Hematopoietic multipotent progenitor cell (in vitro differentiated cells): Measurements from ENCODE around the gene NDUFS6. TPM values are rescaled to one million over a fixed set of nuclear protein-coding genes. Genes with fewer than 3 reads are reported as not detected.

Source experiments
- total RNA-seq: library from RNA; depleted of rRNA; stranded (reverse); fragments of >200 nt; gene quantifications from one replicate; pipeline ENCODE4 v1.2.3, GENCODE V29; 2012

The NDUFS6 gene
- total RNA-seq, 1 donor = 31.5 TPM

Other genes starting within 250 kb of the NDUFS6 start
- gene MRPL36, start 1.6 kb upstream of the NDUFS6 start, total RNA-seq = 26.7 TPM
- gene IRX4, start 81.5 kb downstream of the NDUFS6 start, total RNA-seq = not detected